CD4-positive, alpha-beta T cell treated with Interleukin-4 for 1 hour (primary cell): ENCODE results near the gene NTNG2.

Experiments used
- DNase-seq, 2 donors: peaks; one replicate each; pipeline ENCODE4 v3.0.0-alpha.2; 2020 to 2022

The NTNG2 gene

GRCh38 chr9:132207839-132208615 is 46.2 kb downstream of the NTNG2 start:
- DNase-seq: no peak

DNA sequence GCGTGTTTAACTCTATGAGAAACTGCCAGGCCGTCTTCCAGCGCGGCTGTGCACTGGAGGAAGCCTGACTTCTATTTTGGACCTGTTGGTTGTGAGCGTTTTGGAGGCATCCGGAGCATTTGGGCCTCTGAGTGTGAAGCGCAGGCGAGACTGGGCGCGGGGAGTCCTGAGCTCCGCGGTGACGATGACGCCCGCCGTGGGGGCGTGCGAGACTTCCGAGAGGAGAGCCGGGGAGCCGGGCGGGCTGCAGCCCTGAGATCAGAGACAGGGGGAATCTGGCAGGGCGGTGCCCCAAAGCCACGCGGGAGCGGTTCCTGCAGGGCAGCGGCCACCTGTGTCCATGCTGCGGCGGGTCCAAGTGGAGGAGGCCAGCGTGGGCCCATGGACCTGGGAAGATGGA is 47.4 kb downstream of the NTNG2 start:
- no peak for DNase-seq

DNA sequence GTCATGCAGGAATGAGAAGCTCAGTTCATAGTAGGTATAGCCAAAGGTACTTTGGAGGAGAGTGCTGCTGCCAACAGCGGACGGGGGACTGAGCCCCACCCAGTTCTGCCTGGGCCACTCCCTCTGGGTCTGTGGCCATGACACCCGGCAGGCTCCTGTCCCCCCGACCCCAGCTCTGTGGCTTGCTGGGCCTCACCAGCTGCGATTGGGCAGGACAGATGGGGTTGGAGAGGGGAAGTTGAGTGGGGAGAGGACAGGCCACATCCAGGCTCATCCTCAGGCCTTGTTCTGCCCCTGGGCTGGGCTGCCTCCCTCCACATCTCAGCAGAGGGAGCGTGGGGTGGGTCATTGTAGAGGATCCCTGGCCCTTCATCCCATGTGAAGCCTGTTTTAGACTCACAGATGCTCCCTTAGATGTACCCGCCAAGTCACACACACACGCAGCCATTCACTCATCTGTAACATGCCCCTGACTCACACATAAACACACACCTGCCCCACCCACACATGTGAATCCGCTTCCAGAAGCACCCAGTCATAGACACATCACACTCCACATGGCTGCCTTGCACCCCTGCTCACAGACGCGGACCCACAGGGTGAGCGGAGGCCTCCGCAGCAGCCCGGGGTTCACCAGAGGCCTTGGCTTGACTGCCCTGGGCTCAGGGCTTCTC is 48.8 kb downstream of the NTNG2 start:
- no peak for DNase-seq

- DNase-seq: no peak
These were observed 49.7 kb downstream of the NTNG2 start for GRCh38 chr9:132211570-132211969.

DNA sequence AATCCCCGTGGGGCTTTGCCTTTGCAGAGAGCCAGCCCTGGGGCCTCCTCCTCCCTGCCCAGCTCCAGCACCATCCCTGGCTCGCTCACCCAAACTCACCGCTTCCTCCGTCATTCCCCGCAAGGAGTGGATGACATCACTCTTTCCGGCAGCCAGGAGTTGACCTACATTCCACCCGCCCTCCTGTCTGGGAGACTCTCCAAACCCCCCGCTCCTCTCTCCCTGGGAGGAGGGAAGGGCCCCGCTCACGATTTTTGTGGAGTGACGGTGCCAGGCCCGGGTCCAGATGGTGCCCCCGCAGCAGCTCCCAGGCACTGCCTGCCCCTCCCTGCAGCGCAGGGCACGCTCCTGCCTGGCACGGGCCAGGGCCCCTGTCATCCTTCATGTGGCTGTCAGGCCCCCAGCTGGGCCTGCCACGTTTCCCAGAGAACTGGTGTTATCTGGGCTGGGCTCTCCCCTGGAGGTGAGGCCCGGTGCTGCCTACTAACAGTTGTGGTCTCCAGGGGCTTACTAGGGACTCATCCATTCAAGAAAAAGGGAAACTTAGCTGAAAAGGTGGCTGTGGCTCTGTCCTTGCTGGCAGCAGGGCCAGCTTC is 52.3 kb downstream of the NTNG2 start:
- DNase-seq: no peak

DNA sequence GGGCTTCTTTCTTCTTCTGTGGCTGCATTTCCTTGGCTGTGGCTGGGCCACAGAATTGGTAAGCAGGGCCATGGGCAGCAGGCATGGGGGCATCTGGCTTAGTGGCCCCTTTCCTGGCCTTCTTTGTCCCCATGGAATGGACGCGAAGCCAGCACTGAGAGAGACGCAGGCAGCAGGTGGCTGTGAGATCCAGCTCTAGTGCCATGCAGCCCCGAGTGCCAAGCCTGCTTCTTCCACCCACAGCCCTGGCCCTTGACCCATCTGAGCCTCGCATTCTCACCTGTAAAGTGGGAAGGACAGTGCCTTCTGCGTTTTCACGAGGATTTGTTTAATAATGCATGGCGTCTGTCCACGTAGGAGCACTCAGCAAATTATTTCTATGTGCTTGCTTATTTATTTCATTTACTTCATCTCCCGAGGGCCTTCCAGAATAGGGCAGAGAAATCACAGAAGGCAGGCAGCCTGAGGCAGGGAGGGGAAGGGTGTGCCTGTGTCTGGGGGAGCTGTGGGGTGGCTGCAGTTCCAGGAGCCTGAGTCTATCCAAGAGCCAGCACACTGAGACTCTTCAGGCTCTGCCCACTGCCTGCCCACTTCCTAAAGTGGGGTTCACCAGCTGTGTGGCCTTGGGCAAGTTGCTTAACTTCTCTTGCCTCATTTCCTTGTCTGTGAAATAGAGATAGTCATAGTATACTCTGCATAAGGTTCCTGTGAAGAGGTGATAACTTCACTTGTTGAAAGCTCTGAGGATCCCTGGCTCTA is 55.2 kb downstream of the NTNG2 start:
- peak in 1 of 2 donors; percentile 43 for DNase-seq

DNA sequence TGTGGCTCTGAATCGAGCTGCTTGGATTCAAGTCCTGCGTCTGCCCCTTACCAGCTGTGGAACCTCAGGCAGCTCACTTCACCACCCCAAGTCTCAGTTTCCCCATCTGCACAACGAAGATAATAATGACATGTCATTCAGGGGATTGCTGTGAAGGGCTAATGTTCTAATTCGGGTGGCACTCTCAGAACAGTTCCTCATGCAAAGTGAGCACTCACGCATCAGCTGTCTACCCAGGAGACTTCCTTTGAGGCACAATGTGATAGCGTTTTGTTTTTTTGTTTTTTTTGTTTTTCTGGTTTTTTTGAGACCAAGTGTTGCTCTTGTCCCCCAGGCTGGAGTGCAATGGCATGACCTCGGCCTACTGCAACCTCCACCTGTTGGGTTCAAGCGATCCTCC is 56.4 kb downstream of the NTNG2 start:
- no peak for DNase-seq

- DNase-seq: no peak
These were observed 60.1 kb downstream of the NTNG2 start for GRCh38 chr9:132221941-132222340.

- DNase-seq: no peak
These were observed 62.8 kb downstream of the NTNG2 start for GRCh38 chr9:132224645-132225044.

DNA sequence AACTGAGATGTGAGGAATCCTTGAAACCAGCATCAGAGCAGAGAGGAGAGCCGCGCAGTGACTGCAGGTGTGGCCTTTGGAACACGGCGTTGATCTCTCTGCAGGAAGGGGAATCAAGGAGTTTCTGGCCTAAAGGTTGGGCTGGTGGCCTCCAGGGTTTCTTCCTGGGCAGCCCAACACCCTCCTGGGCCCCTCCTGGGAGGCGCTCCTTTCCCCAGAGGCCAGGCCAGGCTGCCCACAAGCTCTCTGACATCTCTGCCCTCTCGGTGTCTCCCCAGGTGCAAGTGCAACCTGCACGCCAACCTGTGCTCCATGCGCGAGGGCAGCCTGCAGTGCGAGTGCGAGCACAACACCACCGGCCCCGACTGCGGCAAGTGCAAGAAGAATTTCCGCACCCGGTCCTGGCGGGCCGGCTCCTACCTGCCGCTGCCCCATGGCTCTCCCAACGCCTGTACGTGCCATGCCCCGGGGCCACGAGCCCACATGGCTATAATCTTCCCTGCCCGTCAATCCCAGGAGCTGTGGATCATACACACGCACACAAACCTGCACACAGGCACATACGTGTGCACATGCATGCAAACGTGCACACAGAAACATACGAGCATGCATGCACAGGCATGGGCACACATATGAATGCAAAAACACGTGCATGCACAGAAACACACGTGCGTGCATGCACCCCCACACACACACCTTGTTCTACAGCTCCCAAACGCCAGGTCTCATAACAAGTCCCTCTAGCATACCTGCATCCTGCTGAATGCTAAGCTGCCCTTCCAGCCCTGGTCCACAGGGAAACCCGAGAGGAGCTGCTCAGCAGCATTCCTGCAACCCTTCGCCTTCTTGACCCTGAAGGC is 64.9 kb downstream of the NTNG2 start:
- no peak for DNase-seq

GRCh38 chr9:132228062-132228461 is 66.2 kb downstream of the NTNG2 start:
- DNase-seq: no peak

GRCh38 chr9:132230605-132231004 is 68.7 kb downstream of the NTNG2 start:
- DNase-seq: no peak

- no peak for DNase-seq
These were observed 69.3 kb downstream of the NTNG2 start for GRCh38 chr9:132231019-132231701.

- no peak for DNase-seq
These were observed 70.7 kb downstream of the NTNG2 start for GRCh38 chr9:132232522-132232921.

- DNase-seq: no peak
These were observed 71.3 kb downstream of the NTNG2 start for GRCh38 chr9:132233138-132233537.

DNA sequence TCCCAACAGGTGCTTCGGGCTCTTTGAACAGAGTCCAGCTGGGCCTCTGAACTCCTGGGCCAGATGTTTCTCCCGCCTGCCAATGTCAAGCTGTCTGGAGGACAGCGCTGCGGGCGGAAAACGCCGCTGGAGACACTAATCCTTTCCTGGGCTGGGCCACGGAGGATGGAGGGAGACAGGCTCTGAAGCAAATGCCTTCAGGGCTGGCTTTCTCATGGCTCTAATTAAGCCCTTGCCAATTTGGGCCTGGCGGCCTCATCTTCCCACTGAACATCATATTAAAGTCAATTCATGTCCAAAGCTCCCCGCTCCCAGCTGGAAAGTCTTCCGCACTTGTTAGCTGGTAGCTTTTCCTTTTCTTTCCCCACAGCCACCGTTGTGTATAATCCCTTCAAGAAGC is 72.7 kb downstream of the NTNG2 start:
- DNase-seq: no peak

DNA sequence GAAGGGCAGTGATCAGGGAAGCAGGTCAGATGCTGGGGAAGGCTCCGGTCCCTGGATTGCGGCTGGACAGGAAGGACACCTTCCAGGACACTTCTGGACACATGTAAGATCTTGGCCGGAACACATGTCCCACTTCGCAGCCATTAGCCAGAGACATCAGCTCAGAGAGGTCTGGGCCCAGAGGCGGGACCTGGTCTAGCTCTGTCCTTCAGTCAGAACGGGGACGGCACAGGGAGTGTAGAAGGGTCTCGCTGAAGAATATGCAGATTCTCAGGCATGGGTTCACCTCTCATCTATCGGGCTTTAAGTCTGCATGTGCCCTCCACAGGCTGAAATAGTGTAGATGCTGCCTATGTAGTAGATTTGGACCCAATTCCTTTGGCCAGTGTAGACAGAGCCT is 73.3 kb downstream of the NTNG2 start:
- DNase-seq: no peak

- DNase-seq: peak; percentile 76 to 80
These were observed 74.2 kb downstream of the NTNG2 start for GRCh38 chr9:132235894-132236661.

- no peak for DNase-seq
These were observed 74.9 kb downstream of the NTNG2 start for GRCh38 chr9:132236662-132237311.

DNA sequence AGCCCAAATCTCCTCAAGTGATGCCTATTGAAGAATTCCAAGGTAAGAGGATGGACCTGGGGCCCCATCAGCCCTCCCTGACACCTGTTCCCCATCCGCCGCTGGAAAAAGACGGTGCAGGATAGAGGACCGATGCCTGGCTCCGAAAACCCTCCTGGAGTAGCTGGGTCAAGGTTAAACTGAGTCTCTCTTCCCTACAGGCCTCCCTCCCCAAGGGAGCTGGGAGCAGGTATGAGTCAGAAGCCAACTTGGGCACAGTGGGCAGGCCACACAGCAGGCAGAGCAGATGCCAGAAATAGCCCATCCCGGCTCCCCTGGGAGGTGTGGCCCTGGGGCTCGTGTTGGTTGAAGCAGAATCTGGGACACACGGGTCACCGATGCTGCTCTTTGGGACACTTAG is 75.6 kb downstream of the NTNG2 start:
- no peak for DNase-seq
